ENCODE results near the gene GPRIN3. TPM values are rescaled to one million over a fixed set of nuclear protein-coding genes. Genes with fewer than 3 reads are reported as not detected.
"Not testable (repeated sequence)": the region's sequence is repeated elsewhere in the genome, so short reads cannot be mapped to it uniquely, and the experiment has no call there.

Gene GPRIN3
- total RNA-seq, 1 donor, result 51.6 TPM

DNA sequence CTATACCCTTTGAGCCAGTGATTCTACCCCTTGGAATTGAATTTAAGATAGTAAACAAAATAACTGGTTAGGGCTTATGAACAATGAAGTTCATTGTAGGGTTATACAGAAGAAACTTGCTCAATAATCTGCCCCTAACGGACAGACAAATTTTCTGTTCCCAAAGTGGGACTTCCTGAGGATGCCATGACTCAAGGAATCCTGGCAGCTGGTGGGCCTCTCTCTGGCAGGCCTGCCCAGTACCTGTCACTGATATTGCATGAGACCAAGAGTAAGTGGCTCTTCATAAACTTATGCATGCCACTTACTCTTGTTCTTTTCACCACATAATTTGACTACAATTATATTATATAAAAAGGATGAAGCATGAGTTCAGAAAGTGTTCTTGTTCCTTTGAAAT is 41.5 kb downstream of the GPRIN3 start:
- H3K4me1 ChIP-seq (ENCODE audit: insufficient read depth, low read length), result peaks cover 24% of the 10 kb centered on the region

DNA sequence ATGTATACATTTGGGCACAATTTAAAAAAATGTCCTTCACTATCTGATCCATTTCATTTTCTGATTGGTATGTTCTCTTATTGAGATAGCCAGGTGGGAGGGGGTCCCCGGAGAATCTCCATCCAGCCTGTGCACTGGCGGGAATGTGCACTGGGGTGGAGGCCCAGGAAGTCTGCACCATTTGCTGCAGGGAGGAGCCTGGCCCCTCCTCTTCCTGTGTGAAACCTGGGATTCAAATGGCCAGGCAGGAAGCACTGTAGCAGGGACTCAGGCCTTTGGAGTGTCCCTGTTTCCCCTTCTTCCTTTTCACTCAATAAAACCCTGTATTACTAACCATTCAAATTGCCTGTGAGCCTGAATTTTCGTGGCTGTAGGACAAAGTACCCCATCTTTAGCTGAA is 44.3 kb downstream of the GPRIN3 start:
- Histone ChIP-seq H3K9me3 (ENCODE audit: low read depth, low read length) (no peaks in the 10 kb centered on the region), H3K4me3 (ENCODE audit: low read length) (no peak overlapping the region), H3K27me3 (ENCODE audit: insufficient read depth, low read length) (no peaks in the 10 kb centered on the region), H3K4me1 (ENCODE audit: insufficient read depth, low read length) (peaks cover 10% of the 10 kb centered on the region)

More for the DNA sequence above, 41.5 kb downstream of the GPRIN3 start:
- Histone ChIP-seq H3K4me3 (ENCODE audit: low read length) (no peak overlapping the region), H3K27me3 (ENCODE audit: insufficient read depth, low read length) (no peaks in the 10 kb centered on the region), H3K9me3 (ENCODE audit: low read depth, low read length) (no peaks in the 10 kb centered on the region)

DNA sequence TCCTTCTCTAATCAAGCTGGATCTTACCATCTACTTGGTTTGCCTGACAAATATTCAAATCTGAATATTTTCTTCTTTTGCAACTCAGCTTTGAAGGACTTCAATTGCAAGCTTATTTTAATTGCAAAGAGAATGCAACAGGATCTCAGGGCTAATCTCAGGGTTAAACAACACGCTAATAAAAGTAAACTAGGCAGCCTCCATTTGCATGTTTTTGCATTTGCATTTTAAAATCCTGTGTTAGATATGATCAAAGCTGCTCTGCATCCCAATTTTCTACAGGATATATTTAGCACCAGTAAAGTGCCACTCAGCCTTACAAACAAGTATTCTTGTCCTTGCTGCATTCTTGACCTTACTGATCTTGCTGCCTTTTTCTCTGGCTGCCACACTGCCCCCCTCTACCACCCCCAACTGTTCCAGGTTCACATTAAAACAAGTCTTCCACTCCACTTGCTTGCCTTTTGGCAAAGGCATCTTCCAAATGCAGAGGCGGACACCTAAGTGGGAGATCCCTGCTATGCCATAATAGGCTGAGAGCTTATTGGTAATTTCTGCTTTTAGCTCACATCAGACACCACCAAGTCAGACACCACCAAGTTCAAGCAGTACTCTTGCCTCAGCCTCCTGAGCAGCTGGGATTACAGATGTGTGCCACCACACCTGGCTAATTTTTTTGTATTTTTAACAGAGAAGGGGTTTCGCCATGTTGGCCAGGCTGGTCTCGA is 48.1 kb downstream of the GPRIN3 start:
- no peak overlapping the region for H3K4me3 ChIP-seq (ENCODE audit: low read length)
- no peaks in the 10 kb centered on the region for H3K27me3 ChIP-seq (ENCODE audit: insufficient read depth, low read length)
- H3K9me3 ChIP-seq (ENCODE audit: low read depth, low read length), result no peaks in the 10 kb centered on the region
- peaks cover 5% of the 10 kb centered on the region for H3K4me1 ChIP-seq (ENCODE audit: insufficient read depth, low read length)

DNA sequence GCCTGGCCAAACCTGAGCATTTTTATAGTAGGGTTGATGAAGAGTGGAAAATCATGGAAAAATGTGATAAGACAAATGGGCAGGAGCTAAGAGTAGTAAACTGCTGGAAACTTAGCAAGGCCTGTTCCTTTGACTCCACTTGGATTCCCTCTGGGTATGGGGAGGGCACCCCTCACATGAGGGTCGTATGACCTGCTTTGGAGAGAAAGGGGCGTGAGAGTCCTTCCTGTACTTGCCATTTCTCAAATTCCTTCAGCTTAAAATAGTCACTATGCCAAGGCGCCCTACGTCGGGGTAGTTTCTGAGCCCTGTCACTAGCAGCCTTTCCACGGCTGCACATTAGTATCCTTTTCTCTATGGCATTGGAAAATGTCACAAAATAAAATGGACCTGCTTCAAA is 49.1 kb downstream of the GPRIN3 start:
- Histone ChIP-seq H3K27me3 (ENCODE audit: insufficient read depth, low read length) (no peaks in the 10 kb centered on the region), H3K4me3 (ENCODE audit: low read length) (no peak overlapping the region), H3K4me1 (ENCODE audit: insufficient read depth, low read length) (peaks cover 4% of the 10 kb centered on the region), H3K9me3 (ENCODE audit: low read depth, low read length) (no peaks in the 10 kb centered on the region)

DNA sequence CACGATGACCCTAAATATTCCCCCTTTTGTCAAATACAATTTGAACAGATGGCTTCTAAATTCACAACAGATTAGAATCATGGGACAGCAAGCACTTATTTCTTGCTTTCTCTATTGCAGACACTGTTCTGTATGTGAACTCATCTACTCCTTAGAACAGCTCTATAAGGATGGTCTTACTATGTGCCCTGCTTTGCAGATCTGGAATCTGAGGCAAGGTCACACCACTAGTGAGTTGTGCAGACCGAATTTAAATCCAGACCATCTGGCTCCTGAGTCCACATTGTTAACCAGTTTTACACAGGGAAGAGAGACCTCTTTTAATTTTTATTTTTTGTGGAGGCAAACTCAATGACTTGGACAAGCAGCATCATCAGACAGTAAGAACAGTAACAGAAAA is 50.2 kb downstream of the GPRIN3 start:
- Histone ChIP-seq H3K4me3 (ENCODE audit: low read length) (no peak overlapping the region), H3K4me1 (ENCODE audit: insufficient read depth, low read length) (no peaks in the 10 kb centered on the region), H3K27me3 (ENCODE audit: insufficient read depth, low read length) (no peaks in the 10 kb centered on the region), H3K9me3 (ENCODE audit: low read depth, low read length) (no peaks in the 10 kb centered on the region)

DNA sequence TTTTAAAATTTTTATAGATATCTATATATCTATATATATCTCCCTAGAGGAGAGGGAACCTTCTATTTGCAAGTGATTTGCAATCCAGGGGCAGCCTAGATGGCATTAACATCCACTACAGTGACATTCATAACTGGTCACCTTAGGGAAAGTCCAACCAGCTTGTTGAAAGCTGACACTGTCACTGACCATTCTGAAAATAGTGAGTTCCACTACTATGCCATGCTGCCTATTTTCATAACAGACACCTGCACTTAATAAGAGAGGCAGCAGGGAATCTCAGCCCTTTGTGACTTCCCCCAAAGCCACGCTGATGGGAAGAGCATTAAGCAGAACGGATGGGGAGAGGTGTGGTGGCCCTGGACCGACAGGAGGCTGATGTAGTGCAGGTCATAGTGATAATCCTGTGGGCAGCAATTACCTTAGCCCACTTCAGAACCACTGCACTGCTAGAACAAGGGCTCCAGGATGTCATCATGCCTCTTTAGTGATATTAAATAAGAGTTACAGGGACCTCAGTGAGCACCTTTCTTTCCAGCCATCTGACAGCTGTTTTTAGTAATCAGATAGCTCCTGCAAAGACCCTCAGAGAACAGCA is 51.3 kb downstream of the GPRIN3 start:
- no peaks in the 10 kb centered on the region for H3K9me3 ChIP-seq (ENCODE audit: low read depth, low read length)
- H3K27me3 ChIP-seq (ENCODE audit: insufficient read depth, low read length), result no peaks in the 10 kb centered on the region
- H3K4me1 ChIP-seq (ENCODE audit: insufficient read depth, low read length), result no peaks in the 10 kb centered on the region
- no peak overlapping the region for H3K4me3 ChIP-seq (ENCODE audit: low read length)

DNA sequence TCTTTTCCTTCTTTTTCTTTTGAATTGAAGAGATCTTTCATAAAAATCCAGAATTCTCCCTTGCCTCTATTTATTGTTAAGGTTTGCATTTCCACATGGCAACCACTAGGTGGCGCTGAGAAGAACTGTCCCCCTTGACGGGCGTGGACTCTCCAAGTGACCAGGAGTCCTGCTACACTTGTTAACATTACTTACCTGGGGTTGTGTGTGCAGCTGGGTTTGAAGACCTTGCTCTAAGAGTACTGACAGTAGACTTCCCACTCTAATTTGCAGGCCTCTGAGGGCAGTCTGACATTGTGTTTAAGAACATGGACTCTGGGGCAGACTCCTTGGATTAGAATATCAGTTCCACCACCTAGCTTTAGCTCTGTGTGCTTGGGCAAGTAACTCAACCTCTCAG is 52.8 kb downstream of the GPRIN3 start:
- Histone ChIP-seq H3K9me3 (ENCODE audit: low read depth, low read length) (no peaks in the 10 kb centered on the region), H3K4me1 (ENCODE audit: insufficient read depth, low read length) (no peaks in the 10 kb centered on the region), H3K27me3 (ENCODE audit: insufficient read depth, low read length) (no peaks in the 10 kb centered on the region), H3K4me3 (ENCODE audit: low read length) (no peak overlapping the region)

DNA sequence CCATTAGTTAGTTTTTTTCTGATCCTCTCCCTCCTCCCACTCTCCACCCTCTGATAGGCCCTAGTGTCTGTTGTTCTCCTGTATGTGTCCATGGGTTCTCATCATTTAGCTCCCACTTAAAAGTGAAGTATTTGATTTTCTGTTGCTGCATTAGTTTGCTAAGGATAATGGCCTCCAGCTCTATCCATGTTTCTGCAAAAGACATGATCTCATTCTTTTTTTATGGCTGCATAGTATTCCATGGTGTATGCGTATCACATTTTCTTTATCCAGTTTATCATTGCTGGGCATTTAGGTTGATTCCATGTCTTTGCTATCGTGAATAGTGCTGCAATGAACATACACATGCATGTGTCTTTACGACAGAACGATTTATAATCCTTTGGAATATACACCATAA is 53.3 kb downstream of the GPRIN3 start:
- not testable (repeated sequence) for H3K4me1 ChIP-seq (ENCODE audit: insufficient read depth, low read length); H3K9me3 ChIP-seq (ENCODE audit: low read depth, low read length); H3K27me3 ChIP-seq (ENCODE audit: insufficient read depth, low read length); H3K4me3 ChIP-seq (ENCODE audit: low read length)

DNA sequence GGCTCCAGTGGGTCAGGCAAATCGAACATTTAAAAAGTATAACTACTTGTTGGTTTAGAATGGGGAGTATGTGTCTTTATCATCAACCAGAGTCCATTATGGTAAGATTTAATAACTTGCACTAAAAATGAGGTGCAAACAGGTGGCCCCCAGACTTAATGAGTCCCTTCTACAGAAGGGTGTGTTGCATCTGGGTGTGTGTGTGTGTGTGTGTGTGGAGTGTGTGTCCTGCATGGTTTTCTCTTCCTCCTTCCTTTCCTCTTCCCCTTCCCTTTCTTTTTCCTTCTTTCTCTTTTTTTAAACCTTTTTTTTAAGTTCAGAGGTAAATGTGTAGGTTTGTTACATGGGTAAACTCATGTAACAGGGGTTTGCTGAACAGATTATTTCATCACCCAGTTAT is 53.7 kb downstream of the GPRIN3 start:
- no peaks in the 10 kb centered on the region for H3K27me3 ChIP-seq (ENCODE audit: insufficient read depth, low read length)
- H3K9me3 ChIP-seq (ENCODE audit: low read depth, low read length), result no peaks in the 10 kb centered on the region
- no peak overlapping the region for H3K4me3 ChIP-seq (ENCODE audit: low read length)
- no peaks in the 10 kb centered on the region for H3K4me1 ChIP-seq (ENCODE audit: insufficient read depth, low read length)

DNA sequence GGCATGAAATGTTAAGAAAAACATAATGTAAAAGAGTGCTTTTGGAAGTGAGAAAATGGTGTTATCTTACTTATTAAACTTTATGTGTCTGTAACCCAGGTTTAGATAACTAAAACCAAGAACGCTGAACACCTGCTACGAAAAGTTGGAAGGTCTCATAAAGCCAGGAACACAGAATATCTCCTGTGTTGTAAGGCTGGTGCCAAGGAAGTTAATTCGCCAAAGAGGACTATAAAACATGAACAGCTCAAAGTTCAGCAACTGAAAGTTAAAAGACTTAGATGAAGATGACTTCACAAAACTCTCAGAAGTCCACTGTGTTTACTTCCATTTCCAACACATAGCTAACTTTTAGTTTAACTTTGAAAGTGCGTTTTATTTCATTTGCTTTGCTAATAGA is 54.3 kb downstream of the GPRIN3 start:
- H3K27me3 ChIP-seq (ENCODE audit: insufficient read depth, low read length), result no peaks in the 10 kb centered on the region
- no peaks in the 10 kb centered on the region for H3K4me1 ChIP-seq (ENCODE audit: insufficient read depth, low read length)
- no peaks in the 10 kb centered on the region for H3K9me3 ChIP-seq (ENCODE audit: low read depth, low read length)
- H3K4me3 ChIP-seq (ENCODE audit: low read length), result no peak overlapping the region

DNA sequence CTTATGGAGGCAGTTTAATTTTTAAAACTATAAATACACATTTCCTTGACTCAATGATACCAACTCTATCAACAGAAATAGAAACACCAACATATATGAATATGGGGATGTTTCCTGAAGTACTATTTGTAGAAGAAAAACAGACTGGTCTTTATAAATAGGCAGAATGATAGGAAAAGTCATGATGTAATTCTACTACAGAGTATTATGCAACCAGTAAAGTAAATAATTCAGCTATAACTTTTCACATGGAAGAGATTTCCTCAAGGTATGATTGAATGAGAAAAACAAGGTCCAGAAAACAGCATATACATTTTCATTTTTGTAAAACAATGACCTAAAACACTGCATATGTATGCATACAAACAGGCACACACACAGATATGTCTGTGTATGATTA is 56.2 kb downstream of the GPRIN3 start:
- H3K4me1 ChIP-seq (ENCODE audit: insufficient read depth, low read length), result no peaks in the 10 kb centered on the region
- H3K9me3 ChIP-seq (ENCODE audit: low read depth, low read length), result no peaks in the 10 kb centered on the region
- H3K27me3 ChIP-seq (ENCODE audit: insufficient read depth, low read length), result no peaks in the 10 kb centered on the region
- H3K4me3 ChIP-seq (ENCODE audit: low read length), result no peak overlapping the region

DNA sequence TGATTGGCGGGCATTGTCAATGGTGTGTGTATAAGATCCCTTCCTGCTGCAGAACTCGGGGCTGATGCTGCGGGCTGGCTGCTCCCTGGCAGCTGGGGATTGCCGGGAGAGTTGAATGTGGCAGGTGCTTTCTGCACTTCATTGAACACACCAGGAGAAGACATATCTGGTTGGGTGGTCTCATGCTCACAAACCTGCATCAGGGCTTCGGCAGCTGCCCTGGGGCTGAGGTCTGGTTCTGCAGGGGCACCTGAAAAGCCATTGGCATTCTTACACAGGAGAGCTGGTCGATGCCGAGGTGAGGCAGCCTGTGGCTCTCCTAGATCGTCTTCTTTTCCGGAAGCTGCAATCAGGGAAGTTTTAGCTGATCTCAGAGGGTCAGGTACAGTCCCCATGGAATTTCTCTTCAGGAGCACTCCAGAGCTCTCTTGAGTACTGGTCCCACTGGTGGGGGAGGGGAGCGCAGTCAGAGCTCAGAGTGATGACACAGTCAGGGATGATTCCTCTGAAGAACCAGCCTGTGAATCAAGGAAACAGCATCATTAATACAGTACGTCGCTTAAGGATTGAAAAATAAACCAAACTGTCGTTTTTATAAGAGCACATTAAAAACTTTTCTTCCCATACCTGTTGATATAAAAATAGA is 57.8 kb downstream of the GPRIN3 start:
- H3K4me1 ChIP-seq (ENCODE audit: insufficient read depth, low read length), result no peaks in the 10 kb centered on the region
- no peak overlapping the region for H3K4me3 ChIP-seq (ENCODE audit: low read length)
- H3K27me3 ChIP-seq (ENCODE audit: insufficient read depth, low read length), result no peaks in the 10 kb centered on the region
- no peaks in the 10 kb centered on the region for H3K9me3 ChIP-seq (ENCODE audit: low read depth, low read length)

DNA sequence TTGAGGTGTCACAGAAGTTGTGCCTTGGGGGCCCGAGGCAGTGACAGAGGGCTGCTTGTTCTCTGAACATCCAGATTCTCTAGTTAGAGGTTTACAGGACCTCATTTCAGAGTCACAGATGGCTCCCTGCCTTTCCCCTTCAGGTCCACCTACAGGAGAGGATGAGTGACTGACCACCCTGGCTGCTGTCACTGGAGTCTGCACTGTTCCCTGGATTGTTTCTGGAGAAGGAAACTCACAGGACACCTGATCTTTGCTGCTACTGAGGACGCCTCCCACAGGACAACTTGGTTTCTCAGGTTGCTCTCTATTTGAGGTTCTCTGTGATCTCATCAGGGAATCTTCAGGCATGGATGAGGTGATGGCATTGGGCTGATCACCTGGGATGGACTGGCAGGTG is 58.3 kb downstream of the GPRIN3 start:
- H3K27me3 ChIP-seq (ENCODE audit: insufficient read depth, low read length), result no peaks in the 10 kb centered on the region
- H3K9me3 ChIP-seq (ENCODE audit: low read depth, low read length), result no peaks in the 10 kb centered on the region
- no peak overlapping the region for H3K4me3 ChIP-seq (ENCODE audit: low read length)
- no peaks in the 10 kb centered on the region for H3K4me1 ChIP-seq (ENCODE audit: insufficient read depth, low read length)

DNA sequence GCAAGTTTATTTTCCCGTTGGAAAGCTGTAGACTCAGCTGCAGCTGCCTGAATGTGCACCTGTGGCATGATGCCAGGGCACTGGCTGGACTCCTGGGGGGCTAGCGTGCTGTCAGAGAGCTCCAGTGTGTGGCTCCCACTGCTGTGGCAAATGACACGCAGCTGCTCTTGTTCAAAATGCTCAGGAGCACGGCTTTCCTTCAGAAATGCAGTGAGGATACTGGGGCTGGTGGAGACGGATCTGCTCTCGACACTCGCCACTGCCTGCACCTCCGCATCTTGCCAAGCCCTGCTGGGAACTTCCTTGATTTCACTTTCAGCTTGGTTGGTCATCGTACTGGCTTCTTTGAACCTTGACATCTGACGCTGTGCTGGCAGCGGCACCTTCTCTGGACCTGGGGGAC is 58.7 kb downstream of the GPRIN3 start:
- Histone ChIP-seq H3K4me1 (ENCODE audit: insufficient read depth, low read length) (no peaks in the 10 kb centered on the region), H3K4me3 (ENCODE audit: low read length) (no peak overlapping the region), H3K9me3 (ENCODE audit: low read depth, low read length) (no peaks in the 10 kb centered on the region), H3K27me3 (ENCODE audit: insufficient read depth, low read length) (no peaks in the 10 kb centered on the region)

DNA sequence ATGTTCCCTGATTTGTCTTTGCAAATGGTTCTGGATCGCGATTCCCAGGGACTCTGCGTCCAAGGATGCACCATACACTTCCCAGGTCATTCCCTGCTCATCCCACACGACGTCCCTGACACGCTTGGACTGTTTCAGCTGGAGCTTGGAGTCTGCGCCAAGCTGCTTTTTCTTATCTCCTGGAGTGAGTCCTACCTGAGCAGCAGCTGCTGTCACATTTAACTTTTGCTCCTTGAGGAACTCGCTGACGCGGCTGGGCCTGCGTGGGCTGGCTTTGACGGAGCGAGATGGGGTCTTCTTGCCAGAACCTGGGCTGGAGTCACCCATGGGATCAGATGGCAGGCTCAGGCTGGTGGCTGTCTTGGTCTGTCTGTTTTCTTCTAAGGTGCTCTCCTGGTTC is 59.6 kb downstream of the GPRIN3 start:
- Histone ChIP-seq H3K4me1 (ENCODE audit: insufficient read depth, low read length) (no peaks in the 10 kb centered on the region), H3K4me3 (ENCODE audit: low read length) (no peak overlapping the region), H3K9me3 (ENCODE audit: low read depth, low read length) (no peaks in the 10 kb centered on the region), H3K27me3 (ENCODE audit: insufficient read depth, low read length) (no peaks in the 10 kb centered on the region)

DNA sequence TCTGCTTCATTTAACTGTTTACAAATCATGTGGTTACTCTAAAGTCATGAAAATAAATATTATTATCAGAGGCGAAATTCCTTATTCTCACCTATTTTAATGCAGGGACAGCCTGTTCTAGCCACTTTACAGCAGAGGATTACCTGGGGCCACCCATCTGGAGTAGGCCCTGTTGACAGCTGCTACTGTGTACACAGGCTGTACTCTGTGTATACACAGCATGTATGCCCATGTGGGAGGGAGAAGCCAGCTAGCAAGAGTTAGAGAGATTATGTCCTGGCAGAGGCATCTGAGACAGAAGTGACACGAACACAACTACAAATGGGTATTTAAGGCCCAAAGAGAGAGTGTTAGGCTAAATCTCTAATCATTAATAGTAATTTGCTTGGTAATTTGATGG is 62.1 kb downstream of the GPRIN3 start:
- Histone ChIP-seq H3K27me3 (ENCODE audit: insufficient read depth, low read length) (no peaks in the 10 kb centered on the region), H3K9me3 (ENCODE audit: low read depth, low read length) (no peaks in the 10 kb centered on the region), H3K4me1 (ENCODE audit: insufficient read depth, low read length) (no peaks in the 10 kb centered on the region), H3K4me3 (ENCODE audit: low read length) (no peak overlapping the region)

Measured in mononuclear cell (primary cell).